Measurements from ENCODE around the gene MSRB1. TPM values are rescaled to one million over a fixed set of nuclear protein-coding genes. Genes with fewer than 3 reads are reported as not detected.
"Not testable (repeated sequence)": the region's sequence is repeated elsewhere in the genome, so short reads cannot be mapped to it uniquely, and the experiment has no call there.

The MSRB1 gene
- total RNA-seq, 2 experiments from 2014 or later: 12.0 to 12.5 TPM

DNA sequence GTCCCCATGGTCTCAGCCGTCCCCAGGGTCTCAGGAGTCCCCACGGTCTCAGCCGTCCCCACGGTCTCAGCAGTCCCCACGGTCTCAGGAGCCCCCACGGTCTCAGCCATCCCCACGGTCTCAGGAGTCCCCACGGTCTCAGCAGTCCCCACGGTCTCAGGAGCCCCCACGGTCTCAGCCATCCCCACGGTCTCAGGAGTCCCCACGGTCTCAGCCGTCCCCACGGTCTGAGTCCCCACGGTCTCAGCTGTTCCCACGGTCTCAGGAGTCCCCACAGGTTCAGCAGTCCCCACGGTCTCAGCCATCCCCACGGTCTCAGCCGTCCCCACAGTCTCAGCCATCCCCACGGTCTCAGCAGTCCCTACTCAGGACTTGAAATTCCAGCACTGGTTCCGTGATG lies 22.9 kb downstream of the MSRB1 start:
- DNase-seq; H3K4me3 Mint-ChIP-seq; H3K36me3 Mint-ChIP-seq; POLR2A ChIA-PET; H3K4me1 Mint-ChIP-seq; H3K9me3 Mint-ChIP-seq; H3K27ac Mint-ChIP-seq; ATAC-seq (ENCODE audit: low read depth): not testable (repeated sequence)
- peaks cover 73% of the 10 kb centered on the region for H3K27me3 Mint-ChIP-seq

DNA sequence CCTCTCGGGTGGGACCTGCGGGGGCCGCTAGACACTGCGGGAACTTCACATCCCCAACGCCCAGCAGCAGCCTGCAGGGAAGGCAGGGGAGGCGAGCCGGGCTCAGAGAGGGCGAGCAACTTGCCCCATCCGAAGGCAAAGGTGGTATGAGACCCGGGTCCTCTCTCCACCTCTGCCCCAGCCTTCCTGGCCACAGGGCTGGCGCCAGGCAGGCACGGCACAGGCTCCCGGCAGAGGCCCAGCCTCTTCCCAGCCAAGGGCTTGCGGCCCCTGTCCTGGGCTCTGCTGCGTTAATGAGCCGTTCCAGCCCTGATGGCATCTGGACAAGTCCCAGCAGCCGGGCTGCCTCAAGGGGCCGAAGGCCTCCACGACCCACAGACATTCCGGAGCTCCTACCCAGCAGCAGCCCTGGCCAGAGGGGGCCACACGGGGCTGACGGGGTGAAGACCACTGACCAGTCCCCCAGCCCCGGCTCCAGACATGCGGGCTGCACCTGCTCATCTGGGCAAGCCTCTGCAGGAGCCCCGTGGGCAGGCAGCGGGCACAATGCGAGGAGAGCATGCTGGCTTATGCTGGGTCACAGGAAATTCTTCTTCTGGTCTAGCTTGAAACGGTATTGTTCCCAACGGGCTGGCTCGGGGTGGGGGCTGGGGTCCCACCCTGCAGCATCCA lies 23.5 kb downstream of the MSRB1 start:
- Mint-ChIP-seq H3K36me3 (no peaks in the 10 kb centered on the region), H3K27ac (no peak overlapping the region), H3K4me3 (no peak overlapping the region), H3K4me1 (peaks cover 1% of the 10 kb centered on the region), H3K27me3 (peaks cover 73% of the 10 kb centered on the region), H3K9me3 (no peaks in the 10 kb centered on the region)
- DNase-seq: no peak
- ATAC-seq (ENCODE audit: low read depth): no peak
- POLR2A ChIA-PET: no interaction called here

DNA sequence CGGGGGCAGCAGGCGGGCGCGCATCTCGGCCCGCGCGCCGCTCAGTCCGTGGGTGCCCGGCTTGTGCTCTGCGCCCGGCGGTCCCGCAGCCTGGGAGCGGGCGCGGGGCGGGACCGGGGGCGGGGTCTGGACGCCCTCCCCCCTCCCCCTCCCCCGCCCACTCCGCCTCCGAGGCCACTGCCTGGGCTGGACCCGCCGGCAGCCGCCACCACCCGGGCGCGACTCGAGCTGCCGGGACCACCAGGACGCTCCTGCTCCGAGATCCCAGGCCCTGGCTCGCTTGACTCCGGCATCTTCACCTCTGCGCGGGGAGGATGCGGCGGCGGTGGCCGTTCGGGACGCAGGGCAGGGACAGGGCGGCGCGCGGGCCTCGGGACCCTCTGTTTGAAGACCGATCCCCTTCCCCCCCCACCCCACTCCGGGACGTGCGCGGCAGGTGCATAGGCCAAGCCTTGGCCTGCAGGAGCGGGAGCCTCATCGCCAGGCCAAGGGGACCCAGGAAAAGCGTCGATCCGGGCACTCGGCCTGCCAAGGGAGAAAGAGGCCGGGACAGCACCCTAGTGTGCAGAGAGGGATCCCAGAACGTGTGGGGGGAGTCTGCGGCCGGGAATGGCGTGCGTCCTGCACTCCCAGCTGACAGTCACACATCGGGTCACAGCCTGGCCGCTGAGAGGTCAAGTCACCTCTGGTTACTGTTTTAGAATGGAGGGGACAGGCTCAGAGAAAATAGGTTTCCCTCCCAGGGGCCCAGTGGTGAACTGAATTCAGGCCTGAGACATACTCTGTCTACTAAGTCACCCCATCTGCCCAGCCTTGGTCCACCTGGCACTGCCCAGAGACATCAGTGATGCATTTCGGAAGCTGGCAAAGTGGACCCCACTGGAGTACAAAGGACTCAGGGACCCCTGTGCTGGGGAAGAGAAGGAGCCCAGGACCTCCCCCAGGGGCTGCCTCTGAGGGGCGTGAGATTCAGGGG lies 24.4 kb downstream of the MSRB1 start, which contains the start of gene HS3ST6:
TSS of gene HS3ST6 (minus strand) at position 65 of the 976 bp plus-strand sequence. CDS start 92 bp downstream, outside the sequence.
- H3K27me3 Mint-ChIP-seq: peaks cover 71% of the 10 kb centered on the region
- DNase-seq (no peak), ATAC-seq (ENCODE audit: low read depth) (no peak)
- H3K36me3 Mint-ChIP-seq: no peaks in the 10 kb centered on the region
- peaks cover 1% of the 10 kb centered on the region for H3K4me1 Mint-ChIP-seq
- POLR2A ChIA-PET: no interaction called here
- no peaks in the 10 kb centered on the region for H3K9me3 Mint-ChIP-seq
- no peak within 1 kb of the TSS for H3K27ac Mint-ChIP-seq
- H3K4me3 Mint-ChIP-seq: no peak within 1 kb of the TSS

DNA sequence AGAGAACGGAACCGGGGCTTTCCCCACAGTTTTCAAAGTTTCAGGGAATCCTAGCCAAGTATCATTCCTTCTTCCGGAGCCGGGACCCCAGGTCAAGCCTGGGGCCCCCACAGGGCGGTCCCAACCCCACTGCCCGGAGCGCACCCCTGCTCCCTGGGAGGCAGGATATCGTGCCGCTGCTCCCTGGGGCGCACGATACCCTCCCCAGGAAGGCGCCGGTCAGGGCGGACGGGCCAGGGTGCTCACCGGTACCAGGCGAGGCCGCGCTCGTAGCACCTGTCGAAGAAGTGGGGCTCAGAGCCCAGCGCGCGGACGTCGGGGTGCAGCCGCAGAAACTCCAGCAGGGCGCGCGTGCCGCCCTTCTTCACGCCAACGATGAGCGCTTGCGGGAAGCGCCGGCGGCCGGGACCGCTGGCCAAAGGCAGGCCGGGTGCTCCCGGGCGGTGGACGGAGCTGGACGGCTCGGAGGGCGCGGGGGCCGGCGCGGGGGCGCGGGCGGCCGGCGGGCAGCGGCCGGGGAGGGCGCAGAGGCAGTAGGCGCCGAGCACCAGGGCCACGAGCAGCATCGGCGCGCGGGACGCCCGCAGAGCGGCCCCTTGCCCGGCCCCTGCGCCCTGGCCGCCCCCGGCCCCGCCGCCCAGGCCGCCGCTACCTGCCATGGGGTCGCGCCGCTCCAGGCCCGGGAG lies 25.2 kb downstream of the MSRB1 start:
- DNase-seq (no peak), ATAC-seq (ENCODE audit: low read depth) (no peak)
- POLR2A ChIA-PET: no interaction called here
- Mint-ChIP-seq H3K9me3 (no peaks in the 10 kb centered on the region), H3K4me3 (no peak overlapping the region), H3K4me1 (peaks cover 1% of the 10 kb centered on the region), H3K36me3 (no peaks in the 10 kb centered on the region), H3K27me3 (peaks cover 66% of the 10 kb centered on the region), H3K27ac (no peak overlapping the region)

DNA sequence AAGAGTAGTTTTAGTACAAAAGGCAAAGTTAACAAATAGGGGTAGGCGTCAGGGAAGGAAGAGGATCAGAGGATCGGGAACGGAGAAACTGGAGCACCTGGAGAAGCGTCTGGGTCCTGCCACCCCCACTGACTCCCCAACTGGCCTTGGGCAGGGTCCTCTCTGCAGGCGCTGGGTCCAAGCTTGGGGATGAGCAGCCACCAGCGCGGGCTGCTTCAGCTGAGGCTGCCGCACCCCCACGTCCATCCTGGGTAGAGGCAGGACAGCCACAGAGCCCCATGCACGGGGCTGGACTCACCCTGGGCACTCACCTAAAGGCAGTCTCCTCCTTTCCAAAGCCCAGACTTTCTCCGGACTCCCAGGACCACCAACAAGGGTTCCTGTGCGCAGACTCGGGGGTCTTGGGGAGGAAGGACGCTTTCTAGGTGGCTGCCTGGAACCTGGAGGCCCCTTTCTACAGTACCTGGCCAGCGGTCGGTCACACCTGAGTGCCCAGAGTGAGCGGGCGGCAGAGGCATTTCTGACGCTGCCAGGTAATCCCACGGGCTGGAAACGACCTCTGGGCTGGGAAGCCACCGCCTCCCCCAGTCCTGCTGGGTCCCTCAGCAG lies 25.8 kb downstream of the MSRB1 start:
- H3K4me1 Mint-ChIP-seq: peaks cover 1% of the 10 kb centered on the region
- peaks cover 61% of the 10 kb centered on the region for H3K27me3 Mint-ChIP-seq
- no peaks in the 10 kb centered on the region for H3K9me3 Mint-ChIP-seq
- no peaks in the 10 kb centered on the region for H3K36me3 Mint-ChIP-seq
- H3K27ac Mint-ChIP-seq: no peak overlapping the region
- POLR2A ChIA-PET: no interaction called here
- DNase-seq (no peak), ATAC-seq (ENCODE audit: low read depth) (no peak)
- H3K4me3 Mint-ChIP-seq: no peak overlapping the region

DNA sequence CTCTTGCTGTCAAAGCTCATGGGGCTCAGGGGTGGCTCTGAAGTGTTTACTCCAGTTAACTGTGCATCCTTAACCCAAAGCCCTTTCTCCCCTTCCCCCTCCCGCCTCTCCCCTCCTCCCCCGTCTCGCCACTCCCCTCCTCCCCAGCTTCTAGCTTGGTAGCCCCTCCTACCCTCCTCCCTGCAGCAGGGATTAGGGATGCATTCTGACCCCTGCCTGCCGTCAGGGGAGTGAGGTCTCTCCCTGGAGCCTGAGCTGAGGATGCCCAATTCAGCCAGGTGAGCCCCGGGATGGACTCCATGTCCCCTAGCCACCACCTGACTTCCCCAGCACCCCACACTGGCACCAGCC lies 26.4 kb downstream of the MSRB1 start:
- ATAC-seq (ENCODE audit: low read depth): no peak
- Mint-ChIP-seq H3K27me3 (peaks cover 56% of the 10 kb centered on the region), H3K4me1 (peaks cover 1% of the 10 kb centered on the region), H3K9me3 (no peaks in the 10 kb centered on the region), H3K4me3 (no peak overlapping the region), H3K36me3 (no peaks in the 10 kb centered on the region), H3K27ac (no peak overlapping the region)
- POLR2A ChIA-PET: no interaction called here
- DNase-seq: no peak

DNA sequence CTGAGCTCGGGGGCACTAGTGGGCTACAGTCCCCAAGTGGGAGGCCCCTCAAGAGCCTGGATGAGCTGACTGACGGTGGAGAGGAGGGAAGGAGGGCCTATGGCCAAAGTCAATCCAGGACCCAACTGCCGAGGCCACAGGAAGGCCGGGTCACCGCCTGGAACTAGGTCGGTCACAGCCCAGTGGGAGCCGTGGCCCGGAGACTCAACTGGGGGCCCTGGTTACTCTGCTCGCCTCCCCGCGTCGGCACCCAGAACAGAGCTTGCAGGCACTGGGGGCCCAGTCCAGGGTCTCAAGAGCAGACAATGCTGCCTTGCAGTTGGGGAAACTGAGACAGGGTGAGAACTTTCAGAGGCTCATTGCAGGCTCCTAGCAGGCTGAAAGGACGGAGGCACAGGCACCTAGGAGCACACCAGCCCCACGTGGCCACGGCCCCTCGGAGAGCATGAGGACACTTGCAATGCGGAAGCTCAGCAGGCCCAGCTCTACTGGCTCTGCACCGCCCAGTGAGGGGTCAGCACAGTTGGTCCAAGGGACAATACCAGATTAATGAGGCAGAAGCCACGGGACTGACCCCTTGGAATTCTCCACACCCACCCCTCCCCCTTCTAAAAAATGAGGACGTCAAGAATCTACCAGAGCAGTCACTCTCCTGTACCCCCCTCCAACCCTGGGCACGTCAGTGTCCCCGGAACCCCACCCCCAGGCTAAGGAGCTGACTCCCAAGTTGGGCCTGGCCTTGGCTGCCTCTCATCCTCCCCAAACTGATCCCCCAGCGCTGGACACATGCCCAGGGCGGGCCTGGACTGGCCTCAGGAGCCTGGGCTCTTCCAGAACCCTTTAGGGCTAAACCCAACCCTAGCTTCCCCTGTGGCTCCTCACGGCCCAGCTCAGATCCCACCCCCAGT lies 27.0 kb downstream of the MSRB1 start:
- Mint-ChIP-seq H3K4me1 (peaks cover 1% of the 10 kb centered on the region), H3K36me3 (no peaks in the 10 kb centered on the region), H3K27ac (no peak overlapping the region), H3K4me3 (no peak overlapping the region), H3K9me3 (no peaks in the 10 kb centered on the region), H3K27me3 (peaks cover 50% of the 10 kb centered on the region)
- DNase-seq: no peak
- no peak for ATAC-seq (ENCODE audit: low read depth)
- POLR2A ChIA-PET: interaction anchor here (0.6 kb wide), 1 partner anchor 240 kb away, joined by 6 read pairs; the partner anchor contains the start of gene TRAF7

DNA sequence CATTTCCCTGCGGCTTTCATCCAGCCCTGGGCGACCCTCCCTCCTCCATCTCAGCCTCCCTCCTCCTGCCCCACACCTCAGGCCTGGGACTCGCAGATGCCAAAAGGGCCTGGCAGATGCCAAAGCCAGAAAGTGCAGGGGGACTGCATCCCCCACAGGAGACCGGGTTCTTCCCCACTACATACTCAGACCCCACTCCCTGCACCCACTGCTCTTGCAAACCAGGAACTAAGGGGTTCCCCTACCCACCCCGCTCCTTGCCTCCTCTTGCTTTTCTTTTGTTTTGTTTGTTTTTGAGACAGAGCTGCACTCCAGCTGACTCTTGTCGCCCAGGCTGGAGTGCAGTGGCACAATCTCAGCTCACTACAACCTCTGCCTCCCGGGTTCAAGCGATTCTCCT lies 28.0 kb downstream of the MSRB1 start:
- Mint-ChIP-seq H3K4me1 (no peaks in the 10 kb centered on the region), H3K27ac (no peak overlapping the region), H3K27me3 (peaks cover 42% of the 10 kb centered on the region), H3K4me3 (no peak overlapping the region), H3K9me3 (no peaks in the 10 kb centered on the region), H3K36me3 (no peaks in the 10 kb centered on the region)
- no peak for DNase-seq
- ATAC-seq (ENCODE audit: low read depth): no peak
- POLR2A ChIA-PET: interaction anchor here (0.6 kb wide), 1 partner anchor 241 kb away, joined by 6 read pairs; the partner anchor contains the start of gene TRAF7

DNA sequence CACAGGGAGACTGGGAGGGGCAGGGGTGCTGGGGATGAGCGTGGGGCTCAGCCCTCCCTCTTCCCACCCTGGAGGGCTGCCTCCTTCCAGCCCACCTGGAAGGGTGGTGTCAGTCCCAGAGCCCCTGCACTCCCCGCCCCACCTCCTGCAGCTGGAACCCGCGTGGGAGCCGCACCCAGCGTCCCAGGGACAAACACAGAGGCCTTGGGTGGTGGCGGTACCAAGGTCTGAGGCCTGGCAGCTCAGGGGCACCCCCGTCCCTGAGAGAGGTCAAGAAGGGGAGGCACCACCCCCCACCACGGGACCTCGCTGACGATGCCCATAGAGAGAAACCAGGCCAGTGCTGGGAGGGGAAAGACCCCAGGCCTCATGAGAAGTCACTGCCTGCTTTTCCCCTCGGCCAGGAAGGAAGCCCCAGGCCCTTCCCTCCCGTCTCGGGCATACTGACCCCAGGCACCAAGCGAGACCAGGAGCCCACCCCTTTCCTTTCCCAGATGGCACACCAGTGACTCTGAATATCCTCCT lies 28.9 kb downstream of the MSRB1 start:
- DNase-seq (no peak), ATAC-seq (ENCODE audit: low read depth) (no peak)
- Mint-ChIP-seq H3K4me1 (no peaks in the 10 kb centered on the region), H3K27ac (no peak overlapping the region), H3K36me3 (no peaks in the 10 kb centered on the region), H3K27me3 (peaks cover 39% of the 10 kb centered on the region), H3K4me3 (no peak overlapping the region), H3K9me3 (no peaks in the 10 kb centered on the region)
- POLR2A ChIA-PET: no interaction called here

DNA sequence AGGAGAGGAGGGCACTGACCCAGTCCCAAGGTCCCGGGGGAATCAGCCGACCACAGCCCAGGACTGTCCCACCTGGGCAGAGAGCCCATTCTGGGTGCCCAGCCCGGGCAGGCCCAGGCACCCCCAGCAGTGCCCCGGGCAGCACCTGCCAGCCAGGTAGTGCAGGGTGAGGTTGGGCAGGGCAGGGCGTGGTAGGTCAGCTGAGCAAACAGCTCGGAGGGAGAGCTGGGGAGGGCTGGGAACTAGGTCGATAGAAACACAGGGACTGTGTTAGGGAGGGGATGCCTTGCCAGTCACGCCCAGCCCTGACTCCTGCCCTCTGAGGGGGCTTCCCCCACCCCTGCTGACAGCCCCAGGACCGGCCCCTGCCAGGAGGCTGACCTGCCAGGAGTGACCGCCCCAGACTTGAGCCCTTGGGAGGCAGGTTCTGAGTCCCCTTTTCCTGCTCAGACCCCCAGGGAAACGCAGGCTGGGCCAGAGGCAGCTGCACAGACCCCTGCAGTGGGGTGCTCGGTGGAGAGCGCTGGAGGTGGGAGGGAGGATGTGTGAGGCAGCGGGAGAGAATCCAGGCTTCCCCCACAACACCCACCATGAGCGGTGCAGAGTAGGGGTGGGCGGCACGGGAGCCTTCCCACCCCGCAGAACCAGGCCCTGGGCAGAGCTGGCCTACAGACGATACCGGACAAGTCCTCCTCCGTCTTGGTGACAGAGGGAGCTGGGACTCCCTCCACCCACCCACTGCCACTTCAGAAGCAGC lies 29.5 kb downstream of the MSRB1 start:
- Mint-ChIP-seq H3K27ac (no peak overlapping the region), H3K4me3 (no peak overlapping the region), H3K36me3 (no peaks in the 10 kb centered on the region), H3K9me3 (no peaks in the 10 kb centered on the region), H3K4me1 (peaks cover 2% of the 10 kb centered on the region), H3K27me3 (peaks cover 37% of the 10 kb centered on the region)
- ATAC-seq (ENCODE audit: low read depth) (no peak), DNase-seq (no peak)
- POLR2A ChIA-PET: no interaction called here

DNA sequence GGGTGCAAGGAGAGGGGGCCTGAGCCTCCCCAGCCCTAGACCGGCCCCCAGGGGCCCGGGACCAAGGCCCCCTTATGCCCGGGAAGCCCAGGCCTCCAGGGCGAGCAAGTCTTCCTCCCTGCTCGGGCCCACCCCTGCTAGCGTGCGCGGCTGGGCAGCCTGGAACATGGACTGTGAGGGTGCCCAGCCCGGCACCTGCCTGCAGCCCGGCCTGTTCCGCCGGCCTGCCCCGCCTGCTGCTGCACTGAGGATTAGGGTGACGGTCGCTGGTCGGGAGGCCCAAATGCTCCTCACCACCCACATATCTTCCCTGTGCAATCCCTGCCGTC lies 30.8 kb downstream of the MSRB1 start:
- H3K27ac Mint-ChIP-seq: no peak overlapping the region
- no peaks in the 10 kb centered on the region for H3K9me3 Mint-ChIP-seq
- H3K4me3 Mint-ChIP-seq: no peak overlapping the region
- POLR2A ChIA-PET: no interaction called here
- no peaks in the 10 kb centered on the region for H3K36me3 Mint-ChIP-seq
- DNase-seq (no peak), ATAC-seq (ENCODE audit: low read depth) (no peak)
- peaks cover 31% of the 10 kb centered on the region for H3K27me3 Mint-ChIP-seq
- H3K4me1 Mint-ChIP-seq: peaks cover 2% of the 10 kb centered on the region
